OCI-LY7 (cell line): ENCODE data around the gene TRIM38.

Source experiments
- CTCF ChIP-seq: fragments of 200-600 bp; sonication (generic); conservative IDR thresholded peaks from 2 replicates; pipeline ENCODE4 v1.5.1; 2014; ENCODE audit warnings: mild to moderate bottlenecking, antibody characterized with exemption, low read length, moderate library complexity, mixed read lengths
- EZH2phosphoT487 ChIP-seq: fragments of 200-600 bp; sonication (generic); IDR thresholded peaks from 2 replicates; pipeline ENCODE4 v1.6.1; 2018; ENCODE audit warnings: low read depth, borderline replicate concordance, mild to moderate bottlenecking, mixed run types, antibody characterized with exemption, low read length, moderate library complexity, mixed read lengths

GRCh38 chr6:25925876-25926275 lies 36.7 kb upstream of the TRIM38 start:
- TF ChIP-seq CTCF, result no peak
- no peak for TF ChIP-seq EZH2phosphoT487
